NCI-H526 treated with DMSO at 0.1 percent for 48 hours (cell line): ENCODE results near the gene COX10.
A peak's percentile ranks its signal among the peaks of the same experiment; 100 is the strongest.
"Not testable (repeated sequence)": the region's sequence is repeated elsewhere in the genome, so short reads cannot be mapped to it uniquely, and the experiment has no call there.

Experiments used
- DNase-seq: peaks from one replicate; lab custom pipeline; 2025; lab: John Stamatoyannopoulos, UW

Gene COX10

DNA sequence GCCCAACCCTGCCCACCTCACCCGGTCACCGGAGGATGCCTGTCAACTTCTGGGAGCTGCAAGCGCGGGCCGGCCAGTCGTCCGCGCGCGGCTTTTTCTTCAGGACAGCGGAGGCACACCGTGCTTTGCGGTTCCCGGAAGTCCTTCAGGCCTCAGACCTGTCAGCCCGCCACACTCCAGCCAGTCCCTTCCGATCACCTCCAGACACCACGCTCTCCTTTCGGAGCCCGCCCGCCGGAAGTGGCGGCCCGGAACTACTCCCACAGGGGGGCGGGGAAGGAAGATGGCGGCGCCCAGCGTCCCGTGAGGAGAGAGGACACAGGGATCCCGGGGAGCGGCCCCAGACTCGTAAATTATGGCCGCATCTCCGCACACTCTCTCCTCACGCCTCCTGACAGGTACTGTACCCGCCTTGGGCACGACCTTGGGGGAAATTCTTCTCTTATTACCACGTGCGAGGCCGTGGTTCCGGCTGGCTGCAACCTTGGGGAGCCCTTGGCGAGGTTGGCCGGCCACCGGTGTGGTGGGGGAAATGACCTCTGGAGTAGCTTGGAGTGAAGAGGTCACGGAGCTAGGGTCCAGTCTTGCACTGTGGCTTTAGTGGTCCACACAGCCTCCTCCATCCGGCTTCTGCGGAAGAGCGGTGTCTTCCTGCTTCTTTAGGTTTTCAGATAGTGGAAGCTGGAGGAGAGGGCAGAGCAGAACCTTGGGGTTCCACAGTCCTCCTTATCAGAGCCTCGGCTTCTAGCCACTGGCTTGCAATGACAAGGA lies at the start of gene COX10:
Gene COX10, plus strand, starts transcription at position 254 of the 771 bp plus-strand sequence. Its CDS starts 102 bp downstream, at position 356.
- peak; percentile 54 for DNase-seq

DNA sequence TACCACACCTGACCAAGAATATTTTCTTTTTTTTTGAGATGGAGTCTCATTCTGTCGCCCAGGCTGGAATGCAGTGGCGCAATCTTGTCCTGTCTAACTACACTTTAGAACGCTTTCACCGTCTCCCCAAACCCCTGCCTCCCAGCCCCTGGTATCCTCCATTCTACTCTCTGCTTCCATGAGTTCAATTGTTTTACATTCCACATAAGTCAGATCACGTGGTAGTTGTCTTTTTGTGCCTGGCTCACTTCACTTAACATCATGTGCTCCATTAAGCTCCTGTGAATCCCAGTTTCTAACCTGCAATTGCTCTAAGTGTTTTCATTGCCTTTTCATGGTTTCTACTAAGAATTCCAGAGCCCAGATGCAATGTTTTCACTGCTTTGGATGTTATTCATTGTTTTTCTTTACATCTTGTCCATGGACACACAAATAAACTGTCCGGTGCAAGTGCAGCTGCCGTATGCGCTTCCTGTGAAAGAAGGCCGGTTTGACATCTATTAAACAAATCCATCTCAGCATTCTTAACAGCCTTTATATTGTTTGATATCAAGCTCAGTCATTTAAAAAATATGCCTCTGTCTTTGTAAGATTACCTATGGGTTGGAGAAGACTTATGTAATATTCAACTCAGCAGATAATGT lies 47.5 kb upstream of the COX10 start:
- not testable (repeated sequence) for DNase-seq

DNA sequence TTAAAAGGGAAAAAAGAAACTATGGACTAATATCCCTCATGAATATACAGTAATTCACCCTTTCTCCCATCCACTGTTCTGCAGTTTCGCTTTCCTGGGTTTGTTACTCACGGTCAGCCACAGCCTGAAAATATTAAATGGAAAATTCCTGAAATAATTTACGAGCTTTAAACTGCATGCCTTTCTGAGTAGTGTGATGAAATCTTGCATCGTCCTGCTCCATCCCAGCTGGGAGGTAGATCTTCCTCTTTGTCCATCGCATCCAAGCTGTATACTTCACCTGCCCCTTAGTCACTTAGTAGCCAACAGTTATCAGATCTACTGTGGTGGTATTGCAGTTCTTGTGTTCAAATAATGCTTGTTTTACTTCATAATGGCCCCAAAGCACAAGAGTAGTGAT lies 39.5 kb upstream of the COX10 start:
- DNase-seq: not testable (repeated sequence)

DNA sequence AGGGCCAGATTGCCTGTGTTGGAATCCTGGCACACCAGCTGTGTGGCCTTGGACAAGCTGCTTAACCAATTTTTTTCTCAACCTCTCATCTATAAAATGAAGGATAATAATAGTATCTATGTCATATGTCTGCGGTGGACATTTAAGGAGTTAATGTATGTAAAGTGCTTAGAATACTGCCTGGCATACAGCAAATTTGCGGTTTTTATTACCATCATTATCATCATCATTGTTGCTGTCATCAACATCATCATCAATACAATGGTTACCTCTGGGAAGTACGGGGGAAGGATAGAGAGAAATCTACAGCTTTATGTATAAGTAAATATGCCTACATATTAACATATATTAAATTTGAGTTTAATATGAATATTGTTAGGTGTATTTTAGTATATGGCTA lies 37.1 kb upstream of the COX10 start:
- DNase-seq: no peak

DNA sequence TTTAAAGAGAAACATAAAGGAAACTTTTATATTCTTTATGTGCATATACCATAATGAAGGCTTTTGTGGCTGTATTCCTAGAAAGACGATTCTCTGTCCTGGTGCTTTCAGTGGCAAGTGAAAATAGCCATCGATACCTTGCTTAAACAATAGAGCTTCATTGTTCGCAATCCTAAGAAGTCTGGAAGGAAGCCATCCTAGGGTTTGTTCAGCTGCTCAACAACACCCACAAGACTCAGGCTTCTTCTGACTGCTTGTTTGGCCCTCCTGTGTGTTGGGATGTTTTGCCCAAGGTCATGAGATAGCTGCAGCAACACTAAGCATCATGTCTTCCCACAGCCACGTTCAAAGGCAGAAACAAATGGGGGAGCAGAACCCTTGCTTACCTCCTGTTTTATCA lies 36.1 kb upstream of the COX10 start:
- no peak for DNase-seq

DNA sequence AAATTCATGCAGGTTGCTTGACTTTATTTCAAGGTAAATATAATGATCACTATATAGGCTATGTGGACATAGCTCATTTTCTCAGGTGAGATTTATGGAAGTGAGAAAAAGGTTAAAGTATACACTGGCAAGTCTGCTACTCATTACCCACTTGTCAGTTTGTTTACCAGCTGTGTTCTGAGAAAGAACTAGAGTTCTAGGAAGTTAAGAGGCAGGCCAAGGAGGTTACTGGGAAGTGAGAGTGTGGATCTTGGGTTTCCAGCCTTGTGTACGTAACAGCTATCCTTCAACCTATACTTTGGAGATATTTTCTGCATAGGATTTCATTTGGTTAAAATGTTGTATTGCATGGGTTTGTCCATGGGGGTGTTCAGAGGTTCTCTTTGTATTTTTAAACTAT lies 31.9 kb upstream of the COX10 start:
- DNase-seq: no peak

DNA sequence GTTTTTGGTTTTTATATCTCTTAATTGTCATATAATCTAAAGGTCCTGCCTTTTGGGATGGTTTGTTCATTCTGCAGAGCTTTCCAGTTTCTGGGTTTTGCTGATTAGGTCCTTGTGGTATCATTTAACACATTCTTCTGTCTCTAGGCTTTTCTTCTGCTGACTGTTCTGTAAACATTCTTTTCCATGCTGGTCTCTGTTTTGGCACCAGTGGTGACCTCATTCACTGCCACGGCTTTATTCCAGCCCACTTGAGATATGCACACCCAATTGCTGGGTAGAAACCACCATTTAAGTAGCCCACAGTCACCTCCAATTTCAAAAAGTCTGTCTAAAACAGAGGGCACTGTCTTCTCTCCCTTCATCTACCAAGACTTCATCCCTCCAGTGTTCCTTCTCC lies 31.1 kb upstream of the COX10 start:
- DNase-seq: no peak

DNA sequence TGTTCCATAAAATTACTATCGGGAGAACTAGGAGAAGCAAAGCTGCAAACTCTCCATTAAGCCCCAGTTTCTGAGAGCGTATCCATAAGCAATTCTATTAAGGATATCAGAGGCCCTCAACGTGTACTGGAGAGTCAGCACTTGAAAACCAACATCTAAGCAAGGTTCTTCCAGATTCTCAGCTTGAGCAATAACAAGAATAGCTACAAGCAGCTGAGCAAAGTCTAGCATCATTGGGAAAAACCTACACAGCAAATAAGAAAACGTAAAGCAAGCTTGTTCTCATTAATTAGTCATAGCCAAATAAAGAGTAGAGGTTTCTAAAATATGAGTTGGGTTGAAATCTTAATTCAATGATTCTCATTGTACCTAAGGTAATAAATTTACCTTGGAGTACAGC lies 26.9 kb upstream of the COX10 start:
- no peak for DNase-seq

DNA sequence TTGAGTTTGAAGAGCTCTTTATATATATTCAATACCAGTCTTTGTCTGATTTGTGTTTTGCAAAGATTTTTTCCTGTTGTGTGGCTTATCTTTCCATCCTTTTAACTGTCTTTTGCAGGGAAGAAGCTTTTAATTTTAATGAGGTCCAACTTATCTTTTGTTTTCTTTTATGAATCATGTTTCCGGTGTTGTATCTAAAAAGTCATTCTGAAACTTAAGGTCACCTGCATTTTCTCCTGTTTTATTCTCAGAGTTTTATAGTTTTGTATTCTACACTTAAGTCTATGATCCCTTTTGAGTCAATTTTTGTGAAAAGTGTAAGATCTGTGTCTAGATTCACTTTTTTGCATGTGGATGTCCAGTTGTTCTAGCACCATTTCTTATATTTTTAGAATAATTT lies 24.6 kb upstream of the COX10 start:
- DNase-seq: no peak

DNA sequence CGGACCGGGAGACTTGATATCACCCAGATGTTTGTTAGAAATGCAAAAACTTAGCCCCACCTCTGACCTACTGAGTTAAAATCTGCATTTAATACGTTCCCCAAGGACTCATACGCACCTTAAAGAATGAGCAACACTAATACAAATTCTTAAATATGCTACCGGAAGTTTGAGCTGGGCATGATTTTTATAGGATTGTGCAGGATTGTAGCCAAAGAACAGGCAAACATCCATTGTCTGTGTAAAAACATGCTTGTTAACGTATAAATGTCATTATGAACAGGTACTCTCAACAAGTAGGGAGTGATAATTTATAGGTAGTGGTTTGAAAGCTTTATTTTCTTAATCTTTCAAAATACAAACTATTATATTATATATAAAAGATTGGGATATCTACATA lies 22.3 kb upstream of the COX10 start:
- no peak for DNase-seq

DNA sequence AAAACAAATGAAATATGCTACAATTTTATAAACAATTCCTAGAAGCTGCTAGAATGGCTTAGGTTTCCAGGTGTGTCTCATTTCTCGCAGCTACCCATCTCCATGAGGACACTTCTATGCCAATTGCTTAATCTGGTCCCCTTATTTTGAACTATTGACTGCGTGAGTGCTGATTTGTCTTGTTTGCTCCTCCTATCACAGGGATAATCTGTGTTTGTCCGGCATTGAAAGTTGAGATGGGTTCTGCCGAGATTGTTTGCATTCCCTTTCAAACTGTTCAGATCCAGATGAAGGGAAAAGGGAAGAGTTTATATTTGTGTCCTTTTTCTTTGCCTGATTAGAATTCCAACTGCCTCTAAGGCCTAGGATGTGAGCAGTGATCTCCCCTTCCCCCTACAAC lies 21.7 kb upstream of the COX10 start:
- DNase-seq: no peak

DNA sequence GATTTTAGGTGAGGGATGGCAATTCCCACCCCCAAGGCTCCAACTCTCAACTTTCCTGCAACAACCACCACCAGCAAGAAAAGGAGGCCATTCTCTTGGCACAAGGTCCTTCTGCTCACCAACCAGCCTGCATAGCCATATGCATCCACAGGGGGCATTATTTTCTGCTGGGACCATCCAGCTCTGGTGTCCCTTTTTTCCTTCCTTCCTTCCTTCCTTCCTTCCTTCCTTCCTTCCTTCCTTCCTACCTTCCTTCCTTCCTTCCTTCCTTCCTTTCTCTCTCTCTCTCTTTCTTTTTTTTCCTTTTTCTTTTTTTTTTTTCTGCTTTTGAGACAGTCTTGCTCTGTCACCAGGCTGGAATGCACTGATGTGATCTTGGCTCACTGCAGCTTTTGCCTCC lies 21.1 kb upstream of the COX10 start:
- DNase-seq: no peak

DNA sequence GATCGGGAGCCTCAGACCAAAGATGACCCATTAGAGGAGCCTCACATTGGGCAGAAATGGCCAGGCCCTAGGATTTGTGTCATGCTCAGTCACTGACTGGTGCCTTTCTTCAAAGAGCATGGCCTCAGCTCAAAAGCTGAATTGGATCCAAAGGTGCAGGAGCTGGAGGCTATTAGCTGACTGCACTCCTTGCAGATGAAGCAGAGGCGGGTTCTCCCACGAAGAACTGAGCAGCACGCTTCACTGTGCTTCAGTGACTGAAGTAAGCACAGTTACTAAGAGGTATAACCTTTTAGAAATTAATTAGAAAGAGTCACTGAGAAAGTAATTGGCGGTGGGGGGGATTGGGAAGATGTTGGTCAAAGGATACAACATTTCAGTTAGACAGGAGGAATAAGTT lies 18.7 kb upstream of the COX10 start:
- DNase-seq: no peak

DNA sequence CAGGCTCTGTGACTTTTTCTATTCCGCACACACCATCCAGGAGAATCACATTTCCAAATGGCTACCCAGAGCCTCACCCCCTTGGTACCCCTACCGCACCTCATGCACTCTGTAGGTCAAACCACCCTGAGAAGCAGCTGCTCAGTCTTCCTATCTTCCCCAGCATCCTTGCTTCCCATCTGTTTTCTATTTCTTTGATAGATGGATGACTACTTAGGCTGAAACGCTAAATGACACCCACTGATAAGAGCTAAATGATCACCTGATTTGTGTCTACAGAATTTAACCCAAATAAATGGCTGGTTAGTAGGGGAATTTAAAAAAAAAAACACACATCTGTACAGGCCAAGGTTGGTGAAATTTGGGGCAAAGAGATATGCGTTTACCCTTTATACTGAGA lies 17.6 kb upstream of the COX10 start:
- no peak for DNase-seq

DNA sequence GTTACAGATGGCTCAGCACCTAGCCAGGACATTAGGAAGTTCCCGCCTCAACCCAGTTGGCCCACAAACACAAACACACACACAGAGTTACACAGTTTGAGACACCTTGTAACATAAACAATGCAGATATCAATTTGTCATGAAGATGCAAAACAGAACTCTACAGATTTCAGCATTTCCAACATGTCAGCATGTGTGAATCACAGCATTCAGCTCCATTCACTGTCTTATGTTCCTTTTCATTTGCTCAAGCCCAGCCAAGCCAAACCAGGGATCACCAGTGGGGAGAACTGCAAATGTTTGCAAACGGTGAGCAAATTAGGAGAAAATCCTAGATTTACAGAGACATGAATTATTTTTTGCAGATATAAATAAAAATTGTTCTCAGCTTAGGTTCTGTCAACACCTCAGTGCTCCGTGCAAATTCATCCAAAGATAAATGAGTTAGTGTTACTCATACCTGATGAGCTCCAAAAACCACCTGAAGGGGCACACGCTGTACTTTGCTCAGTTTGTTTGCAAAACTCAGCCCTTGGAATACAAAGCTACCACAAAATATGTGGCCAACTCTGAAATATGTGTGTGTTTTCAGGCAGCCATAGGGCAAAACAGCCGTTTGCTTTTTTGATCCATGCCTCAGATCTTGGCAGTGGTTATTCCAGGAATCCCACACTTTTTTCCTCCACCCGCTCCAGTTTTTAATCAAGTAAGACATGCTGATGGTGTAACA lies 16.3 kb upstream of the COX10 start:
- no peak for DNase-seq

DNA sequence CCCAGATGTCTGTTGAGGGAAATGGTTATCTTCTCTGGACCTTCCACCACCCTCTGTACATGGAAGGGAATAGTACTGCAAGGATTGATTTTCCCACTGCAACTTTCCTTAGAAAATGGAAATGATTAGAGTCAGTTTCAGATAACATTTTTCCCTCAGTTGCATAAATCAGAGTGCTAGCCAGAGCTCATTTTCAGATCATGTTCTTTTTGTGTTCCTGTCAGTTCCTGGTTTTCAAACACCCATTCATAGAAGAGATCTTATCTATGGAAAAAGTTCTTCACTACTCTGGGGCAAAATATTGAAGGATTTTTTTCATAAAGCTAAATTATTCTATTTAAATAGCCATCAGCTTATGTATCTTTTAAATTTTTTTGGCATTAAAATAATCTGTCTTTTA lies 11.7 kb upstream of the COX10 start:
- DNase-seq: no peak

DNA sequence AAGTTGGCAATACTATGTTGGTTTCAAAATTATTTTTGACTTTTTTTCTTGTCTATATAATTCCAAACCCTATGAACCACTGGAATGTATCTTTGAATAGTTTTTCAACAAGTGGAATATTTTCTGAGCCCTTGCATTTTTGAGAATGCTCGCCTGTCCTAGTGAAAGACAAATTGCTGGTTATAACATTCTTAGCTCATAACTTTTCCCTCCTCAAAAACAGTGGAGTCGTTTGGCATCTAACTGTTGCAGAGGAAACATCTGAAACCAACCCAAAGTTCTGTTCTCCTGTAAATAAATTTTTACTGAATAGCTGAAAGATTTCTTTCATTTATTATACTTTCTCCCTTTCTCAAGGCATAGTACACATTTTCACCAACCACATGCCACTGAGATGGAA lies 11.3 kb upstream of the COX10 start:
- DNase-seq: no peak

DNA sequence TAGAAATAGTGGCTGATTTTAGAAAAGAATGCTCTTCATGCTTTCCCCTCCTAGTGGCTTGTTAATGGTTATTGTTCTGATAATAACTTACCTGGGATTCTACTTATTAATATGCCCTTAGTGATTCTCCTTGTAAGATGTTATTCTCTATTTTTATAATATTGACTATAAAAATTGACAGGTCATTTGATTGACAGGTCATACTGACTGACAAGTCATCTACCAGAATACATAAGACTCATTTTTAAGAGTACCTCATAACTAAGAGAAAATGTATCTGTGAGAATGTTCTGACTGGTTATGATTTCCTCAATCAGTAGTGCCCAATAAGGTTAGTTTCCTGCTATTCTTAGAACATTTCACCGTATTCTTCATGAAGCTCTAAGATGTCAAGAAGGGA lies 8.6 kb upstream of the COX10 start:
- no peak for DNase-seq

DNA sequence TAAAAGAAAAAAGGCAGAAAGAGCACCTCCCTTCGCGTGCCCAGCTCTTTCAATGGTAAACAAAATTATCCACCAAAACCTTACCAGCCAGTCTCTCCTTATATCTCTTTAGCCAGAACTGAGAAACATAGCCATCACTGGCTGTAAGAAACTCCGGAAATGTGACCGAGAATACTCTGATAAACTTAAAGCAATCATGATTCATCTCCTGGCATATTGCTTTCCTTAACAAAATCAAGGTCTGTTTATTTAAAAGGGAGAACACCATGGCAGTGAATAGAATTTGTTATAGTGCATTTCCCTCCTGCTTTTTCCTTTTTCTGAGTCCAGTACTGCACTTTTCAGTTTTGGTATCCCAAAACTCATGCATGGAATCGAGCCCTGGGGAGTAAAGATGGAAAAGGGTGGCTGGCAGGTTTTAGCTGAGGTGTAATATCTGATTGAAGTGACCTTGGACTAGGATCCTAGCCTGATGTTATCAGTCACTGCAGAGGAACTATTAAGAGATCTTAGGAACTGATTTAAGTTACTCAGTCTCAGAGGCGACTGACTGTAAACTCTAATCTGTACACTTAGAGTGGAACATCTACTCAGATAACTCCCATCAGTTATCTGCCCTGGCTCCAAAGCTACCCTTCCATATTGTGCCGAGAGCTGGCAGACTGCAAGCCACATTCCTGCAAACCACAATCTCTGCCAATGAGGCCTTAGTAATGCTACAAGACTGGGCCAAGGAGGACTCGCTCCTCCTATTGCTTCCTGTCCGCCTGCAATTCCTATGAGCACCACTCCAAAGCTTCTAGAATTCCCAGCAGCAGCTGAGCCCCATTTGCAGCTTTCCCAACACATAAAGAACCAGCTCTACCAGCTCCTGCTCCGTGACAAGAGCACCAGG lies 7.4 kb upstream of the COX10 start:
- no peak for DNase-seq

DNA sequence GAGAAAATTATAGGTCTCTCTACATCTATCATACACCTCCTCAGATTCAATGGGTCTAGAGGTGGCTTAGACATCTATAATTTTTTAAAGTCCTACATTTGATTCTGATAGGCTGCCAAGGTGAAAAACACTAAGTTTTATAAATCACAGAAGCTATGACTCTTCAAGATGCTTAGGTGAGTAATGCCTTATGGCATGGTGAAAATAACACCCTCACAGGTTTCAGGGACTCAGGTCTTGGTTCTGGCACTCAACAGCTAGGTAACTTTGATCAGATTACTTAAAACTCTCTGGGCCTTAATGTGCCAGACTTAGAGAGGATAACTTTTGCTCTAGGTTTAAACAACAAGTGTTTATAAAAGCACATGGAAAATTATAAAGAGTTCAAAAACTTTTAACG lies 2.0 kb upstream of the COX10 start:
- no peak for DNase-seq

DNA sequence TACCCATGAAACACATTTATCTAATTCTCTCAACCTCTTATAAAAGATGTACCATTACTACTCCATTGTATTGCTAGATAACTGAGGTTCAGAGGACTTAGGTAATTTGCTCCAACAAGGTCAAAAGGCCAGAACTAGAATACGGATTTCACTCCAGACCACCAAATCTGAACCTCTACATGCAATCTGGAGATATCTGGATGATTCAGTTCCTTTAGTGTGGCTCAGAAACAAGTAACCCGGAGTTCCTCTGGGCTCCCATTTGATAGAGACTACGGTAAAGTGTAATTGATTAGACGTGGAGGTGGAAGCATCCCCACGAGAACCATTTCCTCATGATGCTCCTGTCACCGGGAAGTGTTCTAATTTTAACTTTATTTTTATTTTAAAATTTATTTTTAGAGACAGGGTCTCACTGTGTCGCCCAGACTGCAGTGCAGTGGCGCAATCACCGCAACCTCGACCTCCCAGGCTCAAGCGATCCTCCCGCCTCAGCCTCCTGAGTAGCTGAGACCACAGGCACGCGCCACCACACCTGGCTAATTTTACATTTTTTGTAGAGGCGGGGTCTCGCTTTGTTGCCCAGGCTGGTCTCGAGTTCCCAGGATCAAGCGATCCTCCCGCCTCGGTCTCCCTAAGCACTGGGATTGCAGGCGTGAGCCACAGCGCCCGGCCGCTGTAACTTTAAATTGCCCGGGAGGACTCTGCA lies 608 bp upstream of the COX10 start:
- no peak for DNase-seq
